Mammary epithelial cell (primary cell): Measurements from ENCODE around the gene NCOA1.

Experiments used
- EZH2 ChIP-seq: IDR thresholded peaks from 2 replicates; pipeline ENCODE4 v1.6.1; 2012; ENCODE audit warnings: low read length, inconsistent platforms, borderline replicate concordance
- TF ChIP-seq, protein P1 (sequence below), 2 donors: IDR thresholded peaks in 1 of 2; conservative IDR thresholded peaks in 1 of 2; 2 replicates each; pipeline ENCODE4 v1.5.1; 2011 to 2012; ENCODE audit warnings: inconsistent platforms in 2 of 2, low read length in 2 of 2, mild to moderate bottlenecking in 2 of 2, control low read depth in 1 of 2, low read depth in 1 of 2; ENCODE audit not compliant: insufficient read depth in 1 of 2; ENCODE audit errors: extremely low read depth in 1 of 2

DNA sequence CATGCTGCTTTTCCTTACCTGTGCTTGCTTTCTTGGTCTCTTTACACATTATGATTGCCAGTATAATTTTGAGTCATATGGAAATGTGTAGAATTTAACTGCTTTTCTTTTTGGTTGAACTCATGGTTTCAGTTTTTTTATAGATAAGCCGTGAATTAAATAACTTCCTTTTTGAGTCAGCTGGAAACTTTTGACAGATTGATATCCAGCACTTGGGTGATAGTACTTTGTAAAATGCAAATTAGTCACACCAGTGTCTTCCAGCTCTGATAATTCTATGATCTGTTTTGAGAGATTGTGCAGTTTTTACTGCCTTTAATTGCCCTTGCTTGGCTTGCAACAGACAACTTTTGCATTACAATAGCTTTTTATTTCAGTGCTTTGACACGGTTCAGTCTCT is 86.4 kb downstream of the NCOA1 start:
- TF ChIP-seq, protein P1, sequence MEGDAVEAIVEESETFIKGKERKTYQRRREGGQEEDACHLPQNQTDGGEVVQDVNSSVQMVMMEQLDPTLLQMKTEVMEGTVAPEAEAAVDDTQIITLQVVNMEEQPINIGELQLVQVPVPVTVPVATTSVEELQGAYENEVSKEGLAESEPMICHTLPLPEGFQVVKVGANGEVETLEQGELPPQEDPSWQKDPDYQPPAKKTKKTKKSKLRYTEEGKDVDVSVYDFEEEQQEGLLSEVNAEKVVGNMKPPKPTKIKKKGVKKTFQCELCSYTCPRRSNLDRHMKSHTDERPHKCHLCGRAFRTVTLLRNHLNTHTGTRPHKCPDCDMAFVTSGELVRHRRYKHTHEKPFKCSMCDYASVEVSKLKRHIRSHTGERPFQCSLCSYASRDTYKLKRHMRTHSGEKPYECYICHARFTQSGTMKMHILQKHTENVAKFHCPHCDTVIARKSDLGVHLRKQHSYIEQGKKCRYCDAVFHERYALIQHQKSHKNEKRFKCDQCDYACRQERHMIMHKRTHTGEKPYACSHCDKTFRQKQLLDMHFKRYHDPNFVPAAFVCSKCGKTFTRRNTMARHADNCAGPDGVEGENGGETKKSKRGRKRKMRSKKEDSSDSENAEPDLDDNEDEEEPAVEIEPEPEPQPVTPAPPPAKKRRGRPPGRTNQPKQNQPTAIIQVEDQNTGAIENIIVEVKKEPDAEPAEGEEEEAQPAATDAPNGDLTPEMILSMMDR (conservative IDR thresholded peaks at IDR 0.05 in 1 of 2, IDR thresholded peaks at IDR 0.05 in 1 of 2; ENCODE audit: extremely low read depth in 1 of 2, insufficient read depth in 1 of 2, low read depth in 1 of 2, low read length in 2 of 2): no peak
- no peak for TF ChIP-seq EZH2
